Fibroblast of lung (primary cell): ENCODE data around the gene HAPLN2. TPM values are rescaled to one million over a fixed set of nuclear protein-coding genes. Genes with fewer than 3 reads are reported as not detected.

Experiments
- DNase-seq, 2 donors: peaks; one replicate each; pipeline versions ENCODE4 v3.0.0 to v3.0.0-alpha.2; 2010; ENCODE audit warnings: low read depth in 2 of 2
- H2AFZ ChIP-seq: 2 replicates; pipeline ENCODE4 v1.5.1; 2012; ENCODE audit warnings: low read length, control low read depth, inconsistent platforms
- H3K27ac ChIP-seq: 2 replicates; pipeline ENCODE4 v1.5.1; 2011; ENCODE audit warnings: low read length, control low read depth; ENCODE audit not compliant: insufficient read depth
- H3K27me3 ChIP-seq: 2 replicates; pipeline ENCODE4 v1.5.1; 2011; ENCODE audit warnings: mild to moderate bottlenecking, low read length; ENCODE audit not compliant: control insufficient read depth, insufficient read depth
- H3K36me3 ChIP-seq: 2 replicates; pipeline ENCODE4 v1.5.1; 2011; ENCODE audit warnings: low read length; ENCODE audit not compliant: control insufficient read depth, insufficient read depth
- H3K4me1 ChIP-seq: 2 replicates; pipeline ENCODE4 v1.5.1; 2011; ENCODE audit warnings: low read length; ENCODE audit not compliant: control insufficient read depth, insufficient read depth; ENCODE audit errors: extremely low read depth
- H3K4me2 ChIP-seq: 2 replicates; pipeline ENCODE4 v1.5.1; 2011; ENCODE audit warnings: low read length, control low read depth; ENCODE audit not compliant: insufficient read depth; ENCODE audit errors: extremely low read depth
- H3K4me3 ChIP-seq, 4 experiments: fragments of 200-600 bp in 1 of 4; sonication (generic) in 1 of 4; replicated peaks in 1 of 4; 2 replicates each; pipeline ENCODE4 v1.5.1; 2011 to 2016; ENCODE audit warnings: low read length in 4 of 4, low read depth in 3 of 4, mild to moderate bottlenecking in 3 of 4, control low read depth in 2 of 4, inconsistent platforms in 1 of 4, mixed read lengths in 1 of 4; ENCODE audit not compliant: insufficient read depth in 1 of 4; ENCODE audit errors: control extremely low read depth in 1 of 4
- H3K79me2 ChIP-seq: 2 replicates; pipeline ENCODE4 v1.5.1; 2012; ENCODE audit warnings: mild to moderate bottlenecking, low read length, inconsistent platforms; ENCODE audit not compliant: control insufficient read depth, insufficient read depth
- H3K9ac ChIP-seq: 2 replicates; pipeline ENCODE4 v1.5.1; 2011; ENCODE audit warnings: mild to moderate bottlenecking, low read length, control low read depth; ENCODE audit not compliant: insufficient read depth
- H3K9me3 ChIP-seq: 2 replicates; pipeline ENCODE4 v1.5.1; 2012; ENCODE audit warnings: low read depth, low read length; ENCODE audit not compliant: control insufficient read depth, insufficient read depth
- H4K20me1 ChIP-seq: 2 replicates; pipeline ENCODE4 v1.5.1; 2011; ENCODE audit warnings: low read length; ENCODE audit not compliant: control insufficient read depth, insufficient read depth; ENCODE audit errors: extremely low read depth
- EZH2 ChIP-seq: IDR thresholded peaks from 2 replicates; pipeline ENCODE4 v1.5.1; 2012; ENCODE audit warnings: low read length, control low read depth, mild to moderate bottlenecking; ENCODE audit errors: missing control alignments
- polyA plus RNA-seq, 2 donors: library from polyadenylated mRNA; depleted of rRNA in 1 of 2; stranded (reverse) in 1 of 2; unstranded in 1 of 2; fragments of >200 nt; gene quantifications; 2 replicates each; pipeline ENCODE4 v1.2.1, GENCODE V29; 2011 to 2012; ENCODE audit warnings: missing spikeins in 1 of 2
- total RNA-seq: library from RNA; depleted of rRNA; stranded (reverse); fragments of >200 nt; gene quantifications from 2 replicates; pipeline ENCODE4 v1.2.1, GENCODE V29; 2014
- TF ChIP-seq, protein P1 (sequence below), 2 donors: IDR thresholded peaks in 1 of 2; conservative IDR thresholded peaks in 1 of 2; 1 replicate in 1 of 2; 2 replicates in 1 of 2; pipeline ENCODE4 v1.5.1; 2011 to 2012; ENCODE audit warnings: low read length in 2 of 2, control low read depth in 1 of 2, inconsistent platforms in 1 of 2, low read depth in 1 of 2, mild to moderate bottlenecking in 1 of 2

Gene HAPLN2
- total and polyA plus RNA-seq, 2 donors (not counting 1 experiment from before 2014, with no cell fraction given), result not detected

DNA sequence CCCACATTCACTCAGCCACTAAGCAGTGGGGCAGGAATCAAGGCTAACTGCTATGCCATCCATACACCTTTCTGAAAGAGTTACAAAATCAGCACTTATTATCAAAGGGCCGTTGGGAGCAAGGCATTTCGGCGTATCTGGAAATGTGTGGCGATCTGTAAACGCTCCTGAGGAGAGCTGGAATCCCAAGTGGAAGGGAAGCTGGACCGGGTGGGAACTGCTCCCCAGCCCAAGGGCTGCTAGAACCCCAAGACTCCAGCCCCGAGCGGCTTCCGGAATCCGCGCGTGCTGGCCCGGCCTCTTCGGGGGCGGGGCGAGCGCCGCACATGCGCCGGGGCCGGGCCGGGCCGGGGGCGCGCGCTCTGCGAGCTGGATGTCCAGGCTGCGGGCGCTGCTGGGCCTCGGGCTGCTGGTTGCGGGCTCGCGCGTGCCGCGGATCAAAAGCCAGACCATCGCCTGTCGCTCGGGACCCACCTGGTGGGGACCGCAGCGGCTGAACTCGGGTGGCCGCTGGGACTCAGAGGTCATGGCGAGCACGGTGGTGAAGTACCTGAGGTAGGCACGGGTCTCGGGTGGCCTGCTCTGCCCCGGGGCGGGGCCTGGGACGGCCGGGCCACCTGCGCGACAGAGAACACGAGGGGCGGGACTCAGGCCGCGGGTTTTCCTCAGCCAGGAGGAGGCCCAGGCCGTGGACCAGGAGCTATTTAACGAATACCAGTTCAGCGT is 27.6 kb upstream of the HAPLN2 start, which contains the start of gene NAXE:
Gene NAXE (plus strand): TSS at position 345 of the 726 bp plus-strand sequence. CDS start 29 bp downstream, at position 374.
- Histone ChIP-seq H3K9me3 (no peaks in the 10 kb centered on the region), H3K4me2 (peak within 1 kb of the TSS; percentile 89), H3K79me2 (peaks cover 3% of the 10 kb centered on the region), H2AFZ (peak within 1 kb of the TSS; percentile 95), H3K36me3 (peaks cover 18% of the 10 kb centered on the region), H3K27me3 (no peaks in the 10 kb centered on the region), H3K9ac (peak within 1 kb of the TSS; percentile 78), H3K4me3 (peak within 1 kb of the TSS; percentile 71 to 89 (median 81)), H3K27ac (peak within 1 kb of the TSS; percentile 13), H3K4me1 (no peaks in the 10 kb centered on the region), H4K20me1 (no peaks in the 10 kb centered on the region)
- TF ChIP-seq, protein P1, sequence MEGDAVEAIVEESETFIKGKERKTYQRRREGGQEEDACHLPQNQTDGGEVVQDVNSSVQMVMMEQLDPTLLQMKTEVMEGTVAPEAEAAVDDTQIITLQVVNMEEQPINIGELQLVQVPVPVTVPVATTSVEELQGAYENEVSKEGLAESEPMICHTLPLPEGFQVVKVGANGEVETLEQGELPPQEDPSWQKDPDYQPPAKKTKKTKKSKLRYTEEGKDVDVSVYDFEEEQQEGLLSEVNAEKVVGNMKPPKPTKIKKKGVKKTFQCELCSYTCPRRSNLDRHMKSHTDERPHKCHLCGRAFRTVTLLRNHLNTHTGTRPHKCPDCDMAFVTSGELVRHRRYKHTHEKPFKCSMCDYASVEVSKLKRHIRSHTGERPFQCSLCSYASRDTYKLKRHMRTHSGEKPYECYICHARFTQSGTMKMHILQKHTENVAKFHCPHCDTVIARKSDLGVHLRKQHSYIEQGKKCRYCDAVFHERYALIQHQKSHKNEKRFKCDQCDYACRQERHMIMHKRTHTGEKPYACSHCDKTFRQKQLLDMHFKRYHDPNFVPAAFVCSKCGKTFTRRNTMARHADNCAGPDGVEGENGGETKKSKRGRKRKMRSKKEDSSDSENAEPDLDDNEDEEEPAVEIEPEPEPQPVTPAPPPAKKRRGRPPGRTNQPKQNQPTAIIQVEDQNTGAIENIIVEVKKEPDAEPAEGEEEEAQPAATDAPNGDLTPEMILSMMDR (conservative IDR thresholded peaks at IDR 0.05 in 1 of 2, IDR thresholded peaks at IDR 0.05 in 1 of 2; ENCODE audit: low read depth in 1 of 2, low read length in 2 of 2), result no peak
- TF ChIP-seq EZH2, result no peak
- peak; percentile 39 to 62 for DNase-seq

DNA sequence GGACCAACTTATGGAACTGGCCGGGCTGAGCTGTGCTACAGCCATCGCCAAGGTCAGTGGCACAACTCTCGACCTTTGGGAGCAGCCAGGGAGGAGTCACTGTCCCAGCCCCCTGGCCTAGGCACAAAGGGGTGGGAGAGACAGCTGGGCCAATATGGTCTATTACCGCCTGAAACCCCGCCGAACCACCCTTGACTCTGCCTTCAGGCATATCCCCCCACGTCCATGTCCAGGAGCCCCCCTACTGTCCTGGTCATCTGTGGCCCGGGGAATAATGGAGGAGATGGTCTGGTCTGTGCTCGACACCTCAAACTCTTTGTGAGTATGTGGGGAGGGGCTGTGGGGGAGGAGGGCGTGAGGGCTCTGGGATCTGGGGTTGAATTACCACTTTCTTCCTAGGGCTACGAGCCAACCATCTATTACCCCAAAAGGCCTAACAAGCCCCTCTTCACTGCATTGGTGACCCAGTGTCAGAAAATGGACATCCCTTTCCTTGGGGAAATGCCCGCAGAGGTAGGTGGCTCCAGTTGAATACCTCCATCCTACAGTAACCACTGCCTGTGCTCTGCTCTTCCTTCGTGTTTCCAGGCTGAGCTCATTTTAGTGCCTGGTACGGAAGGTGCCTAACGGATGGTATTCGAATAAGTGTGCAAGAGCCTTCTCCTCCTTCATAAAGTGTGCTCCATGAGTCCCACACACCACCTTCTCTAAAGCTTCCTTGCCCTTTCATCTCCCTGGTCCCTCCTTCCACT is 26.9 kb upstream of the HAPLN2 start:
- no peak overlapping the region for H2AFZ ChIP-seq
- H3K9me3 ChIP-seq, result no peaks in the 10 kb centered on the region
- H3K4me2 ChIP-seq, result peak overlapping the region; percentile 88
- no peaks in the 10 kb centered on the region for H4K20me1 ChIP-seq
- H3K4me1 ChIP-seq, result no peaks in the 10 kb centered on the region
- peak overlapping the region; percentile 78 for H3K9ac ChIP-seq
- no peaks in the 10 kb centered on the region for H3K27me3 ChIP-seq
- peak overlapping the region; percentile 13 for H3K27ac ChIP-seq
- peak in 1 of 2 donors; percentile 2 for DNase-seq
- no peak for TF ChIP-seq EZH2
- TF ChIP-seq, protein P1 (conservative IDR thresholded peaks at IDR 0.05 in 1 of 2, IDR thresholded peaks at IDR 0.05 in 1 of 2; ENCODE audit: low read depth in 1 of 2, low read length in 2 of 2), result no peak
- H3K79me2 ChIP-seq, result peaks cover 3% of the 10 kb centered on the region
- peak overlapping the region; percentile 71 to 89 (median 76) for H3K4me3 ChIP-seq
- peaks cover 21% of the 10 kb centered on the region for H3K36me3 ChIP-seq
